Smooth muscle cell (in vitro differentiated cells): ENCODE data around the gene LDB3. TPM values are rescaled to one million over a fixed set of nuclear protein-coding genes. Genes with fewer than 3 reads are reported as not detected.

ENCODE experiments used
- DNase-seq: peaks from one replicate; lab custom pipeline; 2025; ENCODE audit not compliant: unreplicated experiment; lab: John Stamatoyannopoulos, UW
- H2AFZ ChIP-seq: fragments of 200-600 bp; sonication (generic); 2 replicates; pipeline ENCODE4 v1.6.0; 2016; ENCODE audit warnings: antibody characterized with exemption, low read depth, mild to moderate bottlenecking
- H3F3A ChIP-seq: fragments of 200-600 bp; sonication (generic); 2 replicates; pipeline ENCODE4 v1.6.0; 2017; ENCODE audit warnings: antibody characterized with exemption, low read depth
- H3K27ac ChIP-seq: fragments of 200-600 bp; sonication (generic); 2 replicates; pipeline ENCODE4 v1.5.1; 2016; ENCODE audit warnings: low read depth, mild to moderate bottlenecking
- H3K27me3 ChIP-seq: fragments of 200-600 bp; sonication (generic); 2 replicates; pipeline ENCODE4 v1.6.1; 2016; ENCODE audit warnings: low read depth, mild to moderate bottlenecking
- H3K36me3 ChIP-seq: fragments of 200-600 bp; sonication (generic); 2 replicates; pipeline ENCODE4 v1.5.1; 2016; ENCODE audit warnings: low read depth
- H3K4me1 ChIP-seq: fragments of 200-600 bp; sonication (generic); 2 replicates; pipeline ENCODE4 v1.5.1; 2016; ENCODE audit warnings: low read depth
- H3K4me2 ChIP-seq: fragments of 200-600 bp; sonication (generic); 2 replicates; pipeline ENCODE4 v1.6.0; 2016; ENCODE audit warnings: mild to moderate bottlenecking
- H3K4me3 ChIP-seq: fragments of 200-600 bp; sonication (generic); 2 replicates; pipeline ENCODE4 v1.5.1; 2016; ENCODE audit warnings: mild to moderate bottlenecking
- H3K79me2 ChIP-seq: fragments of 200-600 bp; sonication (generic); 2 replicates; pipeline ENCODE4 v1.6.0; 2016; ENCODE audit warnings: low read depth, mild to moderate bottlenecking
- H3K9ac ChIP-seq: fragments of 200-600 bp; sonication (generic); 2 replicates; pipeline ENCODE4 v1.6.0; 2016; ENCODE audit warnings: low read depth
- H3K9me3 ChIP-seq: fragments of 200-600 bp; sonication (generic); replicated peaks from 2 replicates; pipeline ENCODE4 v1.5.1; 2016; ENCODE audit warnings: low read depth
- H4K20me1 ChIP-seq: fragments of 200-600 bp; sonication (generic); 2 replicates; pipeline ENCODE4 v1.6.0; 2016; ENCODE audit warnings: low read depth
- CTCF ChIP-seq: fragments of 200-600 bp; sonication (generic); IDR thresholded peaks from 2 replicates; pipeline ENCODE4 v1.5.1; 2017; ENCODE audit warnings: borderline replicate concordance, mild to moderate bottlenecking, antibody characterized with exemption; ENCODE audit not compliant: insufficient read depth, poor library complexity, severe bottlenecking
- WGBS: methylation state at CpG from one replicate; pipeline ENCODE4 v1.1.7; 2016; ENCODE audit warnings: low lambda C conversion rate; 5-methylcytosine and 5-hydroxymethylcytosine counted together
- polyA plus RNA-seq: library from polyadenylated mRNA; unstranded; fragments of >200 nt; fragmentation: Nextera tagmentation; extraction: Ambion mirVana; gene quantifications from 2 replicates; pipeline ENCODE4 v1.2.1, GENCODE V29; 2016
- total RNA-seq: library from RNA; depleted of rRNA; stranded (reverse); fragments of >200 nt; gene quantifications from 2 replicates; pipeline ENCODE4 v1.2.3, GENCODE V29; 2014

LDB3 gene
- total and polyA plus RNA-seq, 2 experiments from 2014 or later, result 0.31 to 0.61 TPM

GRCh38 chr10:86703176-86703575 lies 34.9 kb downstream of the LDB3 start:
- H4K20me1 ChIP-seq, result no peaks in the 10 kb centered on the region
- no peaks in the 10 kb centered on the region for H3K79me2 ChIP-seq
- H2AFZ ChIP-seq, result no peak overlapping the region
- H3K4me1 ChIP-seq, result no peaks in the 10 kb centered on the region
- H3K9me3 ChIP-seq, result no peaks in the 10 kb centered on the region
- no peak for DNase-seq
- H3K4me3 ChIP-seq, result no peak overlapping the region
- H3K9ac ChIP-seq, result no peak overlapping the region
- H3K4me2 ChIP-seq, result no peak overlapping the region
- no peaks in the 10 kb centered on the region for H3K36me3 ChIP-seq
- no peaks in the 10 kb centered on the region for H3F3A ChIP-seq
- WGBS, result 92% methylated on average over 8 of the region's 8 CpGs
- TF ChIP-seq CTCF, result no peak
- H3K27ac ChIP-seq, result no peak overlapping the region
- H3K27me3 ChIP-seq, result no peaks in the 10 kb centered on the region

- Histone ChIP-seq H3K4me1 (no peaks in the 10 kb centered on the region), H3K4me3 (no peak overlapping the region), H3K9me3 (no peaks in the 10 kb centered on the region), H4K20me1 (no peaks in the 10 kb centered on the region), H3K4me2 (no peak overlapping the region), H3K79me2 (no peaks in the 10 kb centered on the region), H3K9ac (no peak overlapping the region), H2AFZ (no peak overlapping the region), H3F3A (no peaks in the 10 kb centered on the region), H3K27me3 (no peaks in the 10 kb centered on the region), H3K27ac (no peak overlapping the region), H3K36me3 (no peaks in the 10 kb centered on the region)
- 89% methylated on average over 1 of the region's 1 CpG for WGBS
- DNase-seq, result no peak
- TF ChIP-seq CTCF, result no peak
Measured at GRCh38 chr10:86705139-86705538, 36.8 kb downstream of the LDB3 start.

GRCh38 chr10:86705905-86706304 lies 37.6 kb downstream of the LDB3 start:
- H3K4me3 ChIP-seq, result no peak overlapping the region
- H3K9me3 ChIP-seq, result no peaks in the 10 kb centered on the region
- H3K36me3 ChIP-seq, result no peaks in the 10 kb centered on the region
- H3K4me2 ChIP-seq, result no peak overlapping the region
- no peaks in the 10 kb centered on the region for H3K79me2 ChIP-seq
- no peaks in the 10 kb centered on the region for H3K4me1 ChIP-seq
- H3F3A ChIP-seq, result no peaks in the 10 kb centered on the region
- H3K27me3 ChIP-seq, result no peaks in the 10 kb centered on the region
- no peak overlapping the region for H3K9ac ChIP-seq
- WGBS, result 89% methylated on average over 2 of the region's 2 CpGs
- no peak for TF ChIP-seq CTCF
- DNase-seq, result no peak
- H4K20me1 ChIP-seq, result no peaks in the 10 kb centered on the region
- no peak overlapping the region for H3K27ac ChIP-seq
- no peak overlapping the region for H2AFZ ChIP-seq

- TF ChIP-seq CTCF, result no peak
- no peaks in the 10 kb centered on the region for H3K4me1 ChIP-seq
- H2AFZ ChIP-seq, result no peak overlapping the region
- no peak overlapping the region for H3K9ac ChIP-seq
- no peaks in the 10 kb centered on the region for H3F3A ChIP-seq
- no peaks in the 10 kb centered on the region for H3K27me3 ChIP-seq
- no peak overlapping the region for H3K4me2 ChIP-seq
- H3K9me3 ChIP-seq, result no peaks in the 10 kb centered on the region
- no peak overlapping the region for H3K4me3 ChIP-seq
- DNase-seq, result no peak
- no peaks in the 10 kb centered on the region for H4K20me1 ChIP-seq
- H3K79me2 ChIP-seq, result no peaks in the 10 kb centered on the region
- H3K36me3 ChIP-seq, result no peaks in the 10 kb centered on the region
- H3K27ac ChIP-seq, result no peak overlapping the region
- 95% methylated on average over 12 of the region's 12 CpGs for WGBS
Measured at GRCh38 chr10:86706401-86706841, 38.1 kb downstream of the LDB3 start.
